ENCODE results near the gene DUSP9.

DUSP9 gene

DNA sequence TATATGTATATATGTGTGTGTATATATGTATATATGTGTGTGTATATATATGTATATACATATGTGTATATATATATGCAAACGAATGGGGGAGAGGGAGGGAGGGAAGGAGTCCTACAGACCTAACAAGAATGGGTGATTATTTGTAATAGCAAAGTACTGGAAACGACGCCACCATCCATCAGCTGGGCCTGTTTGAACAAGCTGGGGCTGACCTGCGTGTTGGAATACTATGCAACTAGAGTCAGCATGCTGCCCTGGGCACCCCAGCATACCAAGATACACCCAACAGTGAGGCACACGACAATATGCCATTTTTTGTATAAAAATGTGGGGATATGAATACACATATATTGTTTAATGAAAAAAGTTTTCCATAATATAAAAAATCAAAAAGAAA is 26.4 kb upstream of the DUSP9 start:
- no peaks in the 10 kb centered on the region for H3K9me3 ChIP-seq (ENCODE audit: control insufficient read depth, insufficient read depth, low read depth, low read length)
- POLR2A ChIA-PET, result no interaction called here
- H3K27ac ChIP-seq (ENCODE audit: extremely low read depth, low read depth, low read length), result no peak overlapping the region
- no peak for TF ChIP-seq YY2 (tag by site-specific recombination; IDR thresholded peaks at IDR 0.05)
- H3K4me3 ChIP-seq (ENCODE audit: low read depth, low read length), result no peak overlapping the region
- no peaks in the 10 kb centered on the region for H3K4me1 ChIP-seq (ENCODE audit: control insufficient read depth, insufficient read depth, low read length)
- CTCF ChIA-PET, result no interaction called here
- H3K36me3 ChIP-seq (ENCODE audit: control insufficient read depth in 2 of 2, insufficient read depth in 1 of 2, low read length in 2 of 2), result no peaks in the 10 kb centered on the region

DNA sequence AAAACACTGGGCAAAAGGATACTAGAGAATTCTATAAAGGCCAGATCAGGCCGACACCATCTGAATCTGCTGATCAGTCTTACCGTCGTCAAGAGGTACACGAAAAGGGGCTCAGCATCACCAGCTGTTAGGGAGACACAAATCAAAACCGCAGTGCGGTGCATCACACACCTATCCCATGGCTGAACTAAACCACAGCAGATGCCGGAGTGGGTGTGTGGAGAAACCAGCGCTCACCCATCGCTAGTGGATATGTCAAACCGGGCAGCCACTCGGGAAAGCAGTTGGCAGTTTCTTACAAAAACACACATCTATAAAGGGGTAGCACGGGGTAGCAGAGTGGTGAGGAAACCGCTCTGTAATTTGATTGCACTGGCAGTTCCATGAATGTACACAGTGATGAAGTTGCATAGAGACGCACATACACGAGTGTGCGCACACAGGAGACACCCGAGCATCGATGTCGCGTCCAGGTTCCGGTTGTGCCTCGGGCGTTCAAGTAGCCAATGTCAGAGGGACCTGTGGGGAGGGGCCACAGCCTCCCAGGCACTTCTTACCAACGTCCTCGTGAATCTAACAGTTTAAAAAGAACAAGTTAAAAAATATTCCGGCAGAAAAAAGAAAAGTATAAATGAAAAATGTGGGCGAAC is 24.9 kb upstream of the DUSP9 start:
- Histone ChIP-seq H3K4me1 (ENCODE audit: control insufficient read depth, insufficient read depth, low read length) (no peaks in the 10 kb centered on the region), H3K4me3 (ENCODE audit: low read depth, low read length) (no peak overlapping the region), H3K9me3 (ENCODE audit: control insufficient read depth, insufficient read depth, low read depth, low read length) (no peaks in the 10 kb centered on the region), H3K36me3 (ENCODE audit: control insufficient read depth in 2 of 2, insufficient read depth in 1 of 2, low read length in 2 of 2) (no peaks in the 10 kb centered on the region), H3K27ac (ENCODE audit: extremely low read depth, low read depth, low read length) (no peak overlapping the region)
- no peak for TF ChIP-seq ZNF626 (tag by site-specific recombination; IDR thresholded peaks at IDR 0.05)
- TF ChIP-seq ZNF423 (tag by site-specific recombination; IDR thresholded peaks at IDR 0.05), result no peak
- TF ChIP-seq PRDM1 (tag by site-specific recombination; IDR thresholded peaks at IDR 0.05), result no peak
- no peak for TF ChIP-seq ZNF394 (tag by site-specific recombination; IDR thresholded peaks at IDR 0.05; ENCODE audit: borderline replicate concordance)
- TF ChIP-seq, protein P1, sequence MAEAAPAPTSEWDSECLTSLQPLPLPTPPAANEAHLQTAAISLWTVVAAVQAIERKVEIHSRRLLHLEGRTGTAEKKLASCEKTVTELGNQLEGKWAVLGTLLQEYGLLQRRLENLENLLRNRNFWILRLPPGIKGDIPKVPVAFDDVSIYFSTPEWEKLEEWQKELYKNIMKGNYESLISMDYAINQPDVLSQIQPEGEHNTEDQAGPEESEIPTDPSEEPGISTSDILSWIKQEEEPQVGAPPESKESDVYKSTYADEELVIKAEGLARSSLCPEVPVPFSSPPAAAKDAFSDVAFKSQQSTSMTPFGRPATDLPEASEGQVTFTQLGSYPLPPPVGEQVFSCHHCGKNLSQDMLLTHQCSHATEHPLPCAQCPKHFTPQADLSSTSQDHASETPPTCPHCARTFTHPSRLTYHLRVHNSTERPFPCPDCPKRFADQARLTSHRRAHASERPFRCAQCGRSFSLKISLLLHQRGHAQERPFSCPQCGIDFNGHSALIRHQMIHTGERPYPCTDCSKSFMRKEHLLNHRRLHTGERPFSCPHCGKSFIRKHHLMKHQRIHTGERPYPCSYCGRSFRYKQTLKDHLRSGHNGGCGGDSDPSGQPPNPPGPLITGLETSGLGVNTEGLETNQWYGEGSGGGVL (tag by site-specific recombination; IDR thresholded peaks at IDR 0.05), result no peak
- no peak for TF ChIP-seq ZNF776 (tag by site-specific recombination; IDR thresholded peaks at IDR 0.05; ENCODE audit: borderline replicate concordance)
- TF ChIP-seq ZEB2 (tag by site-specific recombination; IDR thresholded peaks at IDR 0.05), result no peak
- TF ChIP-seq ZNF24 (tag by site-specific recombination; IDR thresholded peaks at IDR 0.05), result no peak
- TF ChIP-seq ZNF777 (tag by site-specific recombination; IDR thresholded peaks at IDR 0.05; ENCODE audit: borderline replicate concordance), result no peak
- TF ChIP-seq, protein P2, sequence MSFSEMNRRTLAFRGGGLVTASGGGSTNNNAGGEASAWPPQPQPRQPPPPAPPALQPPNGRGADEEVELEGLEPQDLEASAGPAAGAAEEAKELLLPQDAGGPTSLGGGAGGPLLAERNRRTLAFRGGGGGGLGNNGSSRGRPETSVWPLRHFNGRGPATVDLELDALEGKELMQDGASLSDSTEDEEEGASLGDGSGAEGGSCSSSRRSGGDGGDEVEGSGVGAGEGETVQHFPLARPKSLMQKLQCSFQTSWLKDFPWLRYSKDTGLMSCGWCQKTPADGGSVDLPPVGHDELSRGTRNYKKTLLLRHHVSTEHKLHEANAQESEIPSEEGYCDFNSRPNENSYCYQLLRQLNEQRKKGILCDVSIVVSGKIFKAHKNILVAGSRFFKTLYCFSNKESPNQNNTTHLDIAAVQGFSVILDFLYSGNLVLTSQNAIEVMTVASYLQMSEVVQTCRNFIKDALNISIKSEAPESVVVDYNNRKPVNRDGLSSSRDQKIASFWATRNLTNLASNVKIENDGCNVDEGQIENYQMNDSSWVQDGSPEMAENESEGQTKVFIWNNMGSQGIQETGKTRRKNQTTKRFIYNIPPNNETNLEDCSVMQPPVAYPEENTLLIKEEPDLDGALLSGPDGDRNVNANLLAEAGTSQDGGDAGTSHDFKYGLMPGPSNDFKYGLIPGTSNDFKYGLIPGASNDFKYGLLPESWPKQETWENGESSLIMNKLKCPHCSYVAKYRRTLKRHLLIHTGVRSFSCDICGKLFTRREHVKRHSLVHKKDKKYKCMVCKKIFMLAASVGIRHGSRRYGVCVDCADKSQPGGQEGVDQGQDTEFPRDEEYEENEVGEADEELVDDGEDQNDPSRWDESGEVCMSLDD (tag by site-specific recombination; IDR thresholded peaks at IDR 0.05), result no peak
- TF ChIP-seq, protein P3, sequence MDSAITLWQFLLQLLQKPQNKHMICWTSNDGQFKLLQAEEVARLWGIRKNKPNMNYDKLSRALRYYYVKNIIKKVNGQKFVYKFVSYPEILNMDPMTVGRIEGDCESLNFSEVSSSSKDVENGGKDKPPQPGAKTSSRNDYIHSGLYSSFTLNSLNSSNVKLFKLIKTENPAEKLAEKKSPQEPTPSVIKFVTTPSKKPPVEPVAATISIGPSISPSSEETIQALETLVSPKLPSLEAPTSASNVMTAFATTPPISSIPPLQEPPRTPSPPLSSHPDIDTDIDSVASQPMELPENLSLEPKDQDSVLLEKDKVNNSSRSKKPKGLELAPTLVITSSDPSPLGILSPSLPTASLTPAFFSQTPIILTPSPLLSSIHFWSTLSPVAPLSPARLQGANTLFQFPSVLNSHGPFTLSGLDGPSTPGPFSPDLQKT (IDR thresholded peaks at IDR 0.05; ENCODE audit: borderline replicate concordance, low read depth, low read length), result no peak
- no peak for TF ChIP-seq ZNF214 (tag by site-specific recombination; IDR thresholded peaks at IDR 0.05; ENCODE audit: borderline replicate concordance)
- CTCF ChIA-PET, result interaction anchor here (1.3 to 2.0 kb wide), 3 partner anchors 15 to 83 kb away, joined by 5 to 10 read pairs (median 5); no protein-coding TSS in a partner anchor
- POLR2A ChIA-PET, result no interaction called here

DNA sequence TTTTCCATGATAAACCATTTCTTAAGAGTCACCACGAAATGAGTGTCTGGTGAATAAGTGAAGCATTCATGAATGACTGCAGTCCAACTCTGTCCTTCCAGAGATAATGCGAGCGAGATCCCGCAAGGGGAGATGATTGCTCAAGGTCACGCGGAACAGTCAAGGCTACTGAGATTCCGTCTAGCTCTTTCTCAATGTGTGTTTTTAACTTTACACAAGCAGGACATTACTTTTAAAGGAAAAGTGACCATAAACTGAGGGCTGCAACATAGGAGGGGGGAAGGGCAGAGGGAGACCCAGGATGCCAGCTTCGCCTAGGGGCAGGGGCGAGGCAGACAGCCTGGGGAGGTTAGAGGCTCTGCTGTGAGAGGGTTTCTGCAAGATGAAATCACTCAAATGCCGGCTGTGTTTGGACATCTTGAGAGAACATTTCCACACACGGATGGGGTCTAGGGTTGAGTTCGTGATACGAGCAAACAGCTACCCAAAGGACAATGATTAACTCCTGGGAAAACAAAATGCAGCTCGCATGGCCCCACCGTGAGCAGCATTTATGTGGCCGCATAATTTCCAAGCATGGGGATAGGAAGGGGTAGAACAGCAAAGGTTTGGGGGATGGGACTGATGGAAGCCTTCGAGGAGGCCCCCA is 24.2 kb upstream of the DUSP9 start:
- Histone ChIP-seq H3K4me3 (ENCODE audit: low read depth, low read length) (no peak overlapping the region), H3K9me3 (ENCODE audit: control insufficient read depth, insufficient read depth, low read depth, low read length) (no peaks in the 10 kb centered on the region), H3K4me1 (ENCODE audit: control insufficient read depth, insufficient read depth, low read length) (no peaks in the 10 kb centered on the region), H3K27ac (ENCODE audit: extremely low read depth, low read depth, low read length) (no peak overlapping the region), H3K36me3 (ENCODE audit: control insufficient read depth in 2 of 2, insufficient read depth in 1 of 2, low read length in 2 of 2) (no peaks in the 10 kb centered on the region)
- POLR2A ChIA-PET, result no interaction called here
- TF ChIP-seq KLF10 (tag by site-specific recombination; IDR thresholded peaks at IDR 0.05) (no peak), TRIM28 (IDR thresholded peaks at IDR 0.05; ENCODE audit: borderline replicate concordance, low read length) (no peak), ZBTB17 (tag by site-specific recombination; IDR thresholded peaks at IDR 0.05) (no peak), ZNF791 (tag by site-specific recombination; IDR thresholded peaks at IDR 0.05) (no peak), ZNF76 (tag by site-specific recombination; IDR thresholded peaks at IDR 0.05; ENCODE audit: borderline replicate concordance, low read depth) (no peak), ZNF174 (tag by site-specific recombination; IDR thresholded peaks at IDR 0.05) (no peak), MYNN (tag by site-specific recombination; IDR thresholded peaks at IDR 0.05; ENCODE audit: borderline replicate concordance) (no peak)
- CTCF ChIA-PET, result interaction anchor here (1.3 to 2.0 kb wide), 3 partner anchors 14 to 84 kb away, joined by 5 to 10 read pairs (median 5); no protein-coding TSS in a partner anchor

Data from HEK293 (cell line).